Lung (tissue), 12 donors: ENCODE measurements around the gene TXLNB. TPM values are rescaled to one million over a fixed set of nuclear protein-coding genes. Genes with fewer than 3 reads are reported as not detected.

Source experiments
- ATAC-seq: fragments of 200-7000 bp; cut with Tn5 transposase; one replicate; pipeline ENCODE4 v1.9.1; 2020; ENCODE audit warnings: moderate number of reproducible peaks; ENCODE audit not compliant: insufficient read depth, low FRiP score
- DNase-seq, 3 donors: peaks; one replicate each; pipeline ENCODE4 v3.0.0-alpha.2; 2013 to 2017
- H3K27ac ChIP-seq, 2 donors: one replicate each; pipeline ENCODE4 v1.5.1; 2013; ENCODE audit warnings: mild to moderate bottlenecking in 2 of 2, moderate library complexity in 2 of 2, control low read depth in 1 of 2, inconsistent platforms in 1 of 2, low read depth in 1 of 2, low read length in 1 of 2
- H3K27me3 ChIP-seq, 3 donors: one replicate each; pipeline ENCODE4 v1.5.1; 2013; ENCODE audit warnings: low read length in 2 of 3; ENCODE audit not compliant: control insufficient read depth in 3 of 3, insufficient read depth in 3 of 3
- H3K36me3 ChIP-seq, 4 donors: one replicate each; pipeline ENCODE4 v1.5.1; 2013; ENCODE audit warnings: low read length in 4 of 4, mild to moderate bottlenecking in 1 of 4, moderate library complexity in 1 of 4; ENCODE audit not compliant: control insufficient read depth in 4 of 4, insufficient read depth in 4 of 4
- H3K4me1 ChIP-seq, 5 donors: one replicate each; pipeline ENCODE4 v1.5.1; 2013; ENCODE audit warnings: low read length in 5 of 5, mild to moderate bottlenecking in 2 of 5, moderate library complexity in 1 of 5; ENCODE audit not compliant: control insufficient read depth in 5 of 5, insufficient read depth in 5 of 5
- H3K4me3 ChIP-seq: one replicate; pipeline ENCODE4 v1.5.1; 2013; ENCODE audit warnings: mild to moderate bottlenecking, control low read depth, moderate library complexity
- H3K9ac ChIP-seq, 2 donors: one replicate each; pipeline ENCODE4 v1.5.1; 2013; ENCODE audit warnings: low read length in 2 of 2, control low read depth in 1 of 2; ENCODE audit not compliant: insufficient read depth in 1 of 2
- H3K9me3 ChIP-seq, 4 donors: one replicate each; pipeline ENCODE4 v1.5.1; 2013; ENCODE audit warnings: low read length in 3 of 4, mild to moderate bottlenecking in 1 of 4, moderate library complexity in 1 of 4; ENCODE audit not compliant: control insufficient read depth in 4 of 4, insufficient read depth in 3 of 4
- WGBS, 2 donors: extraction: QIAGEN DNeasy Blood & Tissue Kit; methylation state at CpG; one replicate each; pipeline ENCODE4 v1.1.7; 2013; 5-methylcytosine and 5-hydroxymethylcytosine counted together
- polyA plus RNA-seq, 2 donors: library from polyadenylated mRNA; stranded (reverse); fragments of 200-250 nt; gene quantifications; one replicate each; pipeline ENCODE4 v1.2.1, GENCODE V29; 2013
- total RNA-seq, 2 donors: library from RNA; depleted of rRNA in 1 of 2; stranded (reverse); fragments of >200 nt in 1 of 2; gene quantifications; one replicate each; pipeline ENCODE4 v1.2.1, GENCODE V29; 2014 to 2021
- TF ChIP-seq, protein P1 (sequence below): IDR thresholded peaks from 2 replicates; pipeline ENCODE4 v1.5.1; 2012; ENCODE audit warnings: mild to moderate bottlenecking; ENCODE audit errors: control extremely low read depth, extremely low read depth
- donor health status: control.
- donor health status: control.
- donor health status: Bipolar disorder and iron deficiency.
- donor health status: healthy.
- donor health status: DM: yes; HTN: yes; CAD: no.

Gene TXLNB
- total and polyA plus RNA-seq, 4 donors, result 0.31 to 2.8 (median 1.2) TPM

DNA sequence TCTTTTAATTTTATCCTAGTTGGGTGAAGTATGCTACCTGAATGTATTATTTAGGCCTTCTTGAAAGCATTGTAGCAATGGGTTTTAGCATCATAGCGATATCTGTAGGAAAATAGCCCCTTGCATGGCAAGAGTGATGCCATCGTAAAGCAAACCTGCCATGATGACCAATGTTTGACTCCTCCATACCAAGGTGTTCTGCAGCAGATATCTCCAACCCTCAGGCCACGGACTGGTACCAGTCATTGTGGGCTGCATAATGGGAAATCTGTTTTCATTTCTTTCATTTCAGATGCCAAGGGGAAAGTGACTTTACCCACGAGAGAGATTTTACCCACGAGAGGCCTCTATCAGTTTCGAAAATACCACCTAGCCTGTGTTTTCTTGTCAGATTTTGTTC, 6.2 kb downstream of the TXLNB start:
- TF ChIP-seq, protein P1, sequence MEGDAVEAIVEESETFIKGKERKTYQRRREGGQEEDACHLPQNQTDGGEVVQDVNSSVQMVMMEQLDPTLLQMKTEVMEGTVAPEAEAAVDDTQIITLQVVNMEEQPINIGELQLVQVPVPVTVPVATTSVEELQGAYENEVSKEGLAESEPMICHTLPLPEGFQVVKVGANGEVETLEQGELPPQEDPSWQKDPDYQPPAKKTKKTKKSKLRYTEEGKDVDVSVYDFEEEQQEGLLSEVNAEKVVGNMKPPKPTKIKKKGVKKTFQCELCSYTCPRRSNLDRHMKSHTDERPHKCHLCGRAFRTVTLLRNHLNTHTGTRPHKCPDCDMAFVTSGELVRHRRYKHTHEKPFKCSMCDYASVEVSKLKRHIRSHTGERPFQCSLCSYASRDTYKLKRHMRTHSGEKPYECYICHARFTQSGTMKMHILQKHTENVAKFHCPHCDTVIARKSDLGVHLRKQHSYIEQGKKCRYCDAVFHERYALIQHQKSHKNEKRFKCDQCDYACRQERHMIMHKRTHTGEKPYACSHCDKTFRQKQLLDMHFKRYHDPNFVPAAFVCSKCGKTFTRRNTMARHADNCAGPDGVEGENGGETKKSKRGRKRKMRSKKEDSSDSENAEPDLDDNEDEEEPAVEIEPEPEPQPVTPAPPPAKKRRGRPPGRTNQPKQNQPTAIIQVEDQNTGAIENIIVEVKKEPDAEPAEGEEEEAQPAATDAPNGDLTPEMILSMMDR, result no peak
- no peak overlapping the region for H3K9ac ChIP-seq
- no peaks in the 10 kb centered on the region for H3K36me3 ChIP-seq
- no peak overlapping the region for H3K4me3 ChIP-seq
- WGBS, 2 donors, result 86 to 93% methylated on average over 6 of the region's 6 CpGs
- H3K4me1 ChIP-seq, result peaks cover 0 to 7% (median 2%) of the 10 kb centered on the region in 5 donors
- no peak for ATAC-seq
- DNase-seq, result no peak
- no peaks in the 10 kb centered on the region for H3K9me3 ChIP-seq
- peak overlapping the region in 1 of 2 donors; percentile 33 for H3K27ac ChIP-seq
- no peaks in the 10 kb centered on the region for H3K27me3 ChIP-seq

DNA sequence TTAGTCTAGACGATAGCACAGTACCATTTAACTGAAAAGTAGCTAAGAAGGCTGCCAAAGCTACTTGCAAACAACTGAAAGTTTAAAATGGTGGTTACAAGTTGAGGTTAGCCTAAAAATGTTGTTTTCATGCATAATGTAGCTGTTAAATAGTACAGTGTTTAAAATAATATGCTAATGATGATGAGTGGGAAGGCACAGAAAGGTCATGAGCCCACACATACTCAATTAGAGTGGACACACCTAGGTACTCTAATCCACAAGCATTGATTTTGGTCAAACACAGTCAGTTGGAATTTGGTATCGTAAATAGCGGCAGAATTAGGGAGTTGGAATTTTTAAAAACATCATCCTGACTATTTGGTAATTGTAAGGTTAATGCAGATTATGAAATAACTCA, 7.0 kb downstream of the TXLNB start:
- Histone ChIP-seq H3K27ac (no peak overlapping the region), H3K9me3 (no peaks in the 10 kb centered on the region), H3K9ac (no peak overlapping the region), H3K36me3 (no peaks in the 10 kb centered on the region), H3K4me1 (peaks cover 0 to 9% (median 0%) of the 10 kb centered on the region in 5 donors), H3K4me3 (no peak overlapping the region), H3K27me3 (no peaks in the 10 kb centered on the region)
- DNase-seq (no peak), ATAC-seq (no peak)
- 86 to 96% methylated on average over 3 of the region's 3 CpGs for WGBS, 2 donors
- TF ChIP-seq, protein P1, result no peak

DNA sequence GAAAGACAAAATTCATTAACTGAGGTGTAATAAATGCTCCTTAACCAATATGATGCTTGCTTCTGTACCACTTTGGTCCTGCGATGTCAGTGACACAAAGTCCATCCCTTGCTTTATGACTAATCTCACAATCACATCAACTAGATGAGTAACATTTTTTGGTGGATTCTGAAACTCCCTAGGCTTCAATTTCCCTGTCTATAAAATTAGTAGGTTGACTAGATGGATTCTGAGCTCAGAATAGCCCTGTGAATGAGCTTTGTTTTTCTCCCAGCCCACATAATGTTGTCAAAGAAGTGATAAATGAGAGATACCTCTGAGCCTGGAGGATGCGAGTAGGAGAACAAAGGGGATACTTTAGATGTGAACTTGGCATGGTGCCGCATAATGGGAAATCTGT, 9.1 kb downstream of the TXLNB start:
- Histone ChIP-seq H3K9me3 (no peaks in the 10 kb centered on the region), H3K4me1 (peaks cover 0 to 9% (median 0%) of the 10 kb centered on the region in 5 donors), H3K27ac (peak overlapping the region in 1 of 2 donors; percentile 45), H3K4me3 (no peak overlapping the region), H3K27me3 (no peaks in the 10 kb centered on the region), H3K9ac (no peak overlapping the region), H3K36me3 (no peaks in the 10 kb centered on the region)
- ATAC-seq (no peak), DNase-seq (no peak)
- TF ChIP-seq, protein P1, result no peak
- WGBS, 2 donors, result 83 to 87% methylated on average over 3 of the region's 3 CpGs

DNA sequence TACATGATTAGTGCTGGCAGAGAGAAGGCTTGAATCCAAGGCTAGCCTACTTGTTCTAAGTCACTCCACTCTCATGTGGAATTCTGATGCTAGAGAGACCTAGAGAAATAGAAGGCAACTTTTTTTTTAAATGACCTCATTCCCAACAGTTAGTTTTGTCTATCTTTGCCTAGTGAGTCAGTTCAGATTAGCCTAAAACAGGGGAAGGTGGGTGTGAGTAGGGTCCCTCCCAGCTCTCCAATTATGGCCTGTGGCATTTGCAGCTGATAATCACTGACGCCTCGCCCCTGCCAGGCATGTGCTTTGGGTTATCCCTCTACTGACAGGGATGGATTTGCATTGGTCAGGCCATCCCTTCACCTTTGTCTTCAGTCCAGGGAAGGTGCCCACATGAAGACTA, 13.6 kb downstream of the TXLNB start:
- TF ChIP-seq, protein P1, result no peak
- no peak for ATAC-seq
- H3K9ac ChIP-seq, result no peak overlapping the region
- no peak for DNase-seq
- H3K36me3 ChIP-seq, result no peaks in the 10 kb centered on the region
- WGBS, 2 donors, result 95 to 96% methylated on average over 2 of the region's 2 CpGs
- no peak overlapping the region for H3K4me3 ChIP-seq
- no peaks in the 10 kb centered on the region for H3K9me3 ChIP-seq
- H3K27me3 ChIP-seq, result no peaks in the 10 kb centered on the region
- peaks cover 0 to 5% (median 0%) of the 10 kb centered on the region in 5 donors for H3K4me1 ChIP-seq
- peak overlapping the region in 1 of 2 donors; percentile 85 for H3K27ac ChIP-seq
